Fibroblast of mammary gland (primary cell): ENCODE data around the gene FERD3L.

Source experiments
- DNase-seq: peaks from one replicate; pipeline ENCODE4 v3.0.0-alpha.2; 2010; ENCODE audit warnings: low read depth
- H3K4me3 ChIP-seq: 2 replicates; pipeline ENCODE4 v1.5.1; 2011; ENCODE audit warnings: low read depth, mild to moderate bottlenecking, low read length, moderate library complexity; ENCODE audit not compliant: control insufficient read depth
- TF ChIP-seq, protein P1 (sequence below): conservative IDR thresholded peaks from 2 replicates; pipeline ENCODE4 v1.5.1; 2011; ENCODE audit warnings: low read depth, low read length, inconsistent platforms; ENCODE audit not compliant: control insufficient read depth, insufficient read depth

The FERD3L gene

DNA sequence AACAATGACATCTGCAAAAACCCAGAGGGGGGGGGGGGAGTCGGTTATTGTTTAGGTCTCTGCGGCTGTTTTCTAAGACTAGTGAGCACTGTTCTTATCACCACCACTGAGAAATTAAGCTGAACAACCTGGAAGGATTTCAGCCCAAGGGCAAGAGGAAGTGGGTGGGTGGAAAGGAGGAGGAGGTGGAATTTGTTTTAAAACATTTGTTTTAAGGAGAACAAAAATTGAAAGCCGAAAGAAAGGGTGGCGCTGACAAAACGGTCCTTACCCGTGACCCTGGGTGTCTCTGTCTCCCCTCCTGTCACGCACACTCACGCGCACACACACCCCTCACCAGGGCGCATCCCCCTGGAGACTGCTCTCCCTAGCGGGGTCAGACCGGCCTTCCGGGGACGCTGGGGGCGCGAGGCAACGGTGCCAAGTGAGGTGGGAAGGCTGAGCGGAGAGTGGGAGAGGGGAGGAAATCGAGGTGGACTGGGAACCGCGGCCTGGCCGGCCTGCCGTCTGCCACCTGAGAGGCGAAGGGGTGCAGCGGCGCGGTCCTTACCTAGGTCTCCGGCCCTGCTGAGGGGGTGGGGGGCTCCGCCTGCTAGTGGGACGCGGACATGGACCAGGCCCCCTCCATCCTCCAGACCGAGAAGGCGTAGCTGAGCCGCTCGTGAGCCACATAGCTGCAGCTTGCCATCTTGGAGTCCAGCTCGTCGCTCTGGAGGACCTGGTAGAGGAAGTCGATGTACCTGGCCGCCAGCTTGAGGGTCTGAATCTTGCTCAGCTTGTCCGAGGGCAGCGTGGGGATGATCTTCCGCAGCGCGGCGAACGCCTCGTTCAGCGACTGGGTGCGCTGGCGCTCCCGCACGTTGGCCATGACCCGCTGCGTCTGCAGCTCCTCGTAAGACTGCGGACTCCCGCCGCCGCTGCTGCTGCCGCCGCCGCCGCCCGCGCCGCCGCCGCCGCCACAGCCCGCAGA, 28.8 kb downstream of the FERD3L start:
- peak overlapping the region; percentile 97 for H3K4me3 ChIP-seq
- DNase-seq, result peak; percentile 48
- TF ChIP-seq, protein P1, sequence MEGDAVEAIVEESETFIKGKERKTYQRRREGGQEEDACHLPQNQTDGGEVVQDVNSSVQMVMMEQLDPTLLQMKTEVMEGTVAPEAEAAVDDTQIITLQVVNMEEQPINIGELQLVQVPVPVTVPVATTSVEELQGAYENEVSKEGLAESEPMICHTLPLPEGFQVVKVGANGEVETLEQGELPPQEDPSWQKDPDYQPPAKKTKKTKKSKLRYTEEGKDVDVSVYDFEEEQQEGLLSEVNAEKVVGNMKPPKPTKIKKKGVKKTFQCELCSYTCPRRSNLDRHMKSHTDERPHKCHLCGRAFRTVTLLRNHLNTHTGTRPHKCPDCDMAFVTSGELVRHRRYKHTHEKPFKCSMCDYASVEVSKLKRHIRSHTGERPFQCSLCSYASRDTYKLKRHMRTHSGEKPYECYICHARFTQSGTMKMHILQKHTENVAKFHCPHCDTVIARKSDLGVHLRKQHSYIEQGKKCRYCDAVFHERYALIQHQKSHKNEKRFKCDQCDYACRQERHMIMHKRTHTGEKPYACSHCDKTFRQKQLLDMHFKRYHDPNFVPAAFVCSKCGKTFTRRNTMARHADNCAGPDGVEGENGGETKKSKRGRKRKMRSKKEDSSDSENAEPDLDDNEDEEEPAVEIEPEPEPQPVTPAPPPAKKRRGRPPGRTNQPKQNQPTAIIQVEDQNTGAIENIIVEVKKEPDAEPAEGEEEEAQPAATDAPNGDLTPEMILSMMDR, result no peak

DNA sequence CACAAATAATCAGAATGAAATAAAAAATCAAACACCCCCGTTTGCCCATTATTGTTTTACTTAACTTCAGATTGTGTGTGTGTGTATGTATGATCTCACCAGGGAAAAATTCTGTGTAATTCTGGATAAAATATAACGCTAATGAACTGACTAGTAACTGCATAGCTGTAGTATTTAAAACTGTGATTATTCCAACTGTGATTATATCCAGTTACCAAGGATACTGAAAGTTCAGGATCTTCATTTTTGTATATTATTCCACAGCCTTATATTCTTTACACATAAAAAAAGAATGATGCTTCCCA, 30.7 kb downstream of the FERD3L start:
- DNase-seq, result peak; percentile 70
- TF ChIP-seq, protein P1, result no peak
- H3K4me3 ChIP-seq, result peak overlapping the region; percentile 97

DNA sequence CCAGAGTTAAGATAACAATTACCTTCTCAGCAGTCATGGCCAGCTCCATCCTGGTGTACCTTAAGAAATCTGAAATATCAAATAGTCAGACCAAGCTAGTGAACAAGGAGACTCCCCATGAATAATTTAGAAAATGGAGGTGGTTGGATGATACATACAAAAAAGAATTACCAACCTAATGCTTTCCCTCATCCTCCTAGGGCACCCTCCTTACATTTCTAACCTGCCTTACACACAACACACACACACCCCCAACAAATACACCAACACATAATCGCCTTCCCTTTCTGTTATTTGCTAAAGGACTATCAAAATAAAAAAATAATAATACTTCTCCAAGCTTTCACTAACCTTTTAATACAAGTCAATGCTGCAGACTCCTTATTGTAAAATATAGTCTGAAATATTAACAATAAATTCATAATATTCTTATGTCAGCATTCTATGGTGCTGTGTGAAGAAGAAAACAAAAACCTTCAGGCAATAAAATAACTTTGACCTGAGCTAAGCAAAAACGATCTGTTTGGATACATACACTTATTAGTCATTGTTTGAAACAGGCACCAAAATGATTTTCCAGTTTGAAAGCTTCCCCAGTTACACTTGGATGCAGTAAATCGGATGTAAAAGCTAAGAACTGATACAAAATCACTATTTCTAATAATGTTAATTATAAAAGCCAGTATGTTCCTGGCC, 31.2 kb downstream of the FERD3L start:
- H3K4me3 ChIP-seq, result peak overlapping the region; percentile 97
- TF ChIP-seq, protein P1, result no peak
- peak; percentile 70 for DNase-seq

DNA sequence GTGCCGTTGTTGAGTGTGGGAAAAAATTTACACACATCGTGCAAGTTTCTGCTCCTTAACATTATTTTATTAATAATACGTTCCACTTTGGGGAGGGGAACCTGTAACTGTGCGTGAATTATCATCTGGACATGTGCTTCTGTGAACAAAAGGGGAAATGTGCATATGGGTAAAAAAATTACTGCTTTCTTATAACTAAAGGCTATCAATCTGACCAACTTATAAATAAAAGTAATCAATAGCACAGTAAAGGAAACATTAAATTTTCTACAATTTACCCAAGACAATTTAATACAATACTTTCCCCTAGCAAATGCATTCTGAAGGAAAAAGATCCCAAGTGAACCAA, 32.2 kb downstream of the FERD3L start:
- TF ChIP-seq, protein P1, result no peak
- peak overlapping the region; percentile 97 for H3K4me3 ChIP-seq
- DNase-seq, result no peak

DNA sequence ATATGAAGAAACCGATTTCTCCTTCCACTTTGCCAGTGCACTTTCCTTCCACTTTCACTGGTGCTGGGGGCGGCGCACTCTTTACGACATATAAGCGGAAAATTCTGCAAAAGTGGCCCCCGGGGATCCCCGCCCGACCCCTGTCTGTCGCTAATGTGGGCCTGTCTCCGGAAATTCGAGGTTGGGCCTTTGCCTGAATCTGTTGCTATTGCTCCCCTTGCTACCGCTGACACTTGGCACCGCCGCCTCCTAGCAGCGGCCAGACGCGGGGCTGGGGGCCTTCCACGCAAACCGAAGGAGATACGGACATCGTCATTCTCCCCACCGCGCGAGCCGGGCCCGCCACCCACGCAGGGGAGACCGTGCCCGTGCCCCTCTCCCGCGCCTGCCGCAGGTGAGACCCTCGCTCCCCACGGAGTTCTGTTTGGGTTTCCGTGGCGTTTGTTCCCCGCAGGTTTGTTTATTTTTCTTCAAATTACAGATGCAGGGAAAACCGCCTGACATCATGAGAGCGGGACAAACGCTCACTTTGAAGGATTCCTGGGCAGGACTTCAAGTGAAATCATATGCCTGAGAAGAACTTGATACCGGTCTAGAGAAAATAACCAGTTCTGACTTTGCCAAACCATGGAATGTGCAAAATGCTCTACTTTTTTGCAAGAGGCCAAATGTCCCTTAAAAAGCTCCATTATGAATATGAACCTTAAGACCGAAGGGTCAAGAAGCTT, 32.8 kb downstream of the FERD3L start:
- H3K4me3 ChIP-seq, result peak overlapping the region; percentile 97
- peak; percentile 88 for DNase-seq
- TF ChIP-seq, protein P1, result no peak

DNA sequence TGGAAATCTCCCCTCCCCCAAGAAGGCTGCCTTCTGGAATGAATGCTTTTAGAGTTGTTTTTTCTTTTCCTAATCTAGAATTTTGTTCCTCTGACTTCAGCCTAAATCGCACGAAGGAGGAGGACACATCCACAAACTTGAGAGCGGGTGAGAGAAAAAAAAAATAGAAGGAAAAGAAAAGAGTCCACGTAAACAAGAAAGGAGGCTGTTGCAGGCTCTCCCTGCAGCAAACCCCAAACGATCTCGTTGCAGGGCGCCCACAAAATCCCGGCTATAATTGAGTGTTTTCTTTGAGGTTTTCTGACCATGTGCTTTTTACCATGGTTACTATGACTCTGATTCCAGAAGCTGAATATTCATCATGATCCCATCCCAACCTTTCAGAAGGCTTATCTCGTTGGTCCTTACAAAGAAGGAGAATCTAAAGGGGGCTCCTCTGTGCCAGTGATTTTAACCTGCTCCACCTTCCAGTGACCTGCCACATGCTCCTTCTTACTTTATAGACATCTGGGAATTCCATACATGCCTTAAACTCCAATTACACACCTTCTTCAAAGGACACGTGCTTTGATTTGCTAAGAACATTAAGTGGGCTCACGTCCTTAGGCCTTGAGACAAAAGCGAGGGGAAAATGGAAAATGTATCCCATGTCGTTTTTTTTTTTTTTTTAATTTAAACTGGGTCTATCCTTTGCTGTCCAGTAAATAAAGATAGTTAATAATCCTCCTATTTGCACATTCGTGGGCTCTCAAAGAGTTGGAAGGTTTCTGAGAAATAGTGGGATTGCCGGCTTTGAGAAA, 33.5 kb downstream of the FERD3L start:
- DNase-seq, result peak; percentile 53
- TF ChIP-seq, protein P1, result no peak
- H3K4me3 ChIP-seq, result peak overlapping the region; percentile 97
